IMR-90 (cell line): ENCODE measurements around the gene EEPD1.

Source experiments
- CHD1 ChIP-seq: IDR thresholded peaks from 2 replicates; pipeline ENCODE4 v1.6.1; 2012; ENCODE audit warnings: low read depth, low read length, improper control_type of control experiment
- POLR2A ChIP-seq: IDR thresholded peaks from 2 replicates; pipeline ENCODE4 v1.6.1; 2012; ENCODE audit warnings: mild to moderate bottlenecking, low read depth, low read length
- SMC3 ChIP-seq: fragments of 150-350 bp; IDR thresholded peaks from 2 replicates; pipeline ENCODE4 v1.6.1; 2016; ENCODE audit warnings: low read depth, mild to moderate bottlenecking, antibody characterized with exemption, low read length, moderate library complexity
- TF ChIP-seq, protein P1 (sequence below): conservative IDR thresholded peaks from 2 replicates; pipeline ENCODE4 v1.5.1; 2012; ENCODE audit warnings: mild to moderate bottlenecking, low read depth, low read length, improper control_type of control experiment

DNA sequence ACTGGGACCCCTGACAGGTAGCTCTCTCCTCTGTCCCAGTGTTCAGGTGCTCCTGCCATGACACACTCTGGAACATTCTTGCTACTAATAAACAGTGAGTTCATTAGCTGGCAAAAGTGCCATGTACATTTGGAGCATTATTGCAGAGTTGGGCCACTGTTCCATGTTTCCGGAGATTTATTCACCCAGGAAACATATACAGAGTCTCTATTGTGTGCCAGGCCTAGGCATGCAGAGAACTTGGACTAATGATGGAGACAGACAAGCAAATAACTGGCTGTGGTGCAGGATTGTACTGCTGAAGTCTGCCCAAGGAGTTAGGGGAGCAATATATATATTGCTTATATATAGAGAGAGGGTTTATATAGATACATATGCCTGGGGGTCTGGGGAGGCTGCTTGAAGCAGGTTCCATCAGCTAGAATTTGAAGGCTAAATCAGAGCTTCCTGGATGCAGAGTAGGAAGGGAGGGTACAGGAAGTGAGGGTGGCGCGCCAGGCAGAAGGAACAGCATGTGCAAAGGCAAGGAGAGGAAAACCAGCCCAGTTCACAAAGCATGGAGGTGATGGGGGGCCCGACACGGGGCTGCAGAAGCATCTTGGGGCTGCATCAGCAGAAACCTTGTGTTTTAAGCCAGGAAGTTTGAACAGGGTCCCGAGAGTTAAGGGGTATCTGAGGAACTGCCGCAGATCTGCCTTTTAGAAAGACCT lies 22.7 kb upstream of the EEPD1 start:
- TF ChIP-seq POLR2A (no peak), CHD1 (no peak), SMC3 (no peak)
- TF ChIP-seq, protein P1, sequence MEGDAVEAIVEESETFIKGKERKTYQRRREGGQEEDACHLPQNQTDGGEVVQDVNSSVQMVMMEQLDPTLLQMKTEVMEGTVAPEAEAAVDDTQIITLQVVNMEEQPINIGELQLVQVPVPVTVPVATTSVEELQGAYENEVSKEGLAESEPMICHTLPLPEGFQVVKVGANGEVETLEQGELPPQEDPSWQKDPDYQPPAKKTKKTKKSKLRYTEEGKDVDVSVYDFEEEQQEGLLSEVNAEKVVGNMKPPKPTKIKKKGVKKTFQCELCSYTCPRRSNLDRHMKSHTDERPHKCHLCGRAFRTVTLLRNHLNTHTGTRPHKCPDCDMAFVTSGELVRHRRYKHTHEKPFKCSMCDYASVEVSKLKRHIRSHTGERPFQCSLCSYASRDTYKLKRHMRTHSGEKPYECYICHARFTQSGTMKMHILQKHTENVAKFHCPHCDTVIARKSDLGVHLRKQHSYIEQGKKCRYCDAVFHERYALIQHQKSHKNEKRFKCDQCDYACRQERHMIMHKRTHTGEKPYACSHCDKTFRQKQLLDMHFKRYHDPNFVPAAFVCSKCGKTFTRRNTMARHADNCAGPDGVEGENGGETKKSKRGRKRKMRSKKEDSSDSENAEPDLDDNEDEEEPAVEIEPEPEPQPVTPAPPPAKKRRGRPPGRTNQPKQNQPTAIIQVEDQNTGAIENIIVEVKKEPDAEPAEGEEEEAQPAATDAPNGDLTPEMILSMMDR = no peak
